Lung (tissue), 12 donors: ENCODE results near the gene ZBP1. TPM values are rescaled to one million over a fixed set of nuclear protein-coding genes. Genes with fewer than 3 reads are reported as not detected.

Experiments
- ATAC-seq: fragments of 200-7000 bp; cut with Tn5 transposase; one replicate; pipeline ENCODE4 v1.9.1; 2020; ENCODE audit warnings: moderate number of reproducible peaks; ENCODE audit not compliant: insufficient read depth, low FRiP score
- DNase-seq, 3 donors: peaks; one replicate each; pipeline ENCODE4 v3.0.0-alpha.2; 2013 to 2017
- H3K27ac ChIP-seq, 2 donors: one replicate each; pipeline ENCODE4 v1.5.1; 2013; ENCODE audit warnings: mild to moderate bottlenecking in 2 of 2, moderate library complexity in 2 of 2, control low read depth in 1 of 2, inconsistent platforms in 1 of 2, low read depth in 1 of 2, low read length in 1 of 2
- H3K27me3 ChIP-seq, 3 donors: one replicate each; pipeline ENCODE4 v1.5.1; 2013; ENCODE audit warnings: low read length in 2 of 3; ENCODE audit not compliant: control insufficient read depth in 3 of 3, insufficient read depth in 3 of 3
- H3K36me3 ChIP-seq, 4 donors: one replicate each; pipeline ENCODE4 v1.5.1; 2013; ENCODE audit warnings: low read length in 4 of 4, mild to moderate bottlenecking in 1 of 4, moderate library complexity in 1 of 4; ENCODE audit not compliant: control insufficient read depth in 4 of 4, insufficient read depth in 4 of 4
- H3K4me1 ChIP-seq, 5 donors: one replicate each; pipeline ENCODE4 v1.5.1; 2013; ENCODE audit warnings: low read length in 5 of 5, mild to moderate bottlenecking in 2 of 5, moderate library complexity in 1 of 5; ENCODE audit not compliant: control insufficient read depth in 5 of 5, insufficient read depth in 5 of 5
- H3K4me3 ChIP-seq: one replicate; pipeline ENCODE4 v1.5.1; 2013; ENCODE audit warnings: mild to moderate bottlenecking, control low read depth, moderate library complexity
- H3K9ac ChIP-seq, 2 donors: one replicate each; pipeline ENCODE4 v1.5.1; 2013; ENCODE audit warnings: low read length in 2 of 2, control low read depth in 1 of 2; ENCODE audit not compliant: insufficient read depth in 1 of 2
- H3K9me3 ChIP-seq, 4 donors: one replicate each; pipeline ENCODE4 v1.5.1; 2013; ENCODE audit warnings: low read length in 3 of 4, mild to moderate bottlenecking in 1 of 4, moderate library complexity in 1 of 4; ENCODE audit not compliant: control insufficient read depth in 4 of 4, insufficient read depth in 3 of 4
- CTCF ChIP-seq: IDR thresholded peaks from 2 replicates; pipeline ENCODE4 v1.5.1; 2012; ENCODE audit warnings: mild to moderate bottlenecking; ENCODE audit errors: control extremely low read depth, extremely low read depth
- WGBS, 2 donors: extraction: QIAGEN DNeasy Blood & Tissue Kit; methylation state at CpG; one replicate each; pipeline ENCODE4 v1.1.7; 2013; 5-methylcytosine and 5-hydroxymethylcytosine counted together
- polyA plus RNA-seq, 2 donors: library from polyadenylated mRNA; stranded (reverse); fragments of 200-250 nt; gene quantifications; one replicate each; pipeline ENCODE4 v1.2.1, GENCODE V29; 2013
- total RNA-seq, 2 donors: library from RNA; depleted of rRNA in 1 of 2; stranded (reverse); fragments of >200 nt in 1 of 2; gene quantifications; one replicate each; pipeline ENCODE4 v1.2.1, GENCODE V29; 2014 to 2021
- donor health status: control.
- donor health status: control.
- donor health status: Bipolar disorder and iron deficiency.
- donor health status: healthy.
- donor health status: DM: yes; HTN: yes; CAD: no.

ZBP1 gene
- total and polyA plus RNA-seq, 4 donors = 1.3 to 5.3 (median 2.5) TPM

GRCh38 chr20:57596998-57597939, 23.0 kb downstream of the ZBP1 start:
- DNase-seq (peak; percentile 54 to 72 (median 72)), ATAC-seq (peak; percentile 86)
- H3K36me3 ChIP-seq = no peaks in the 10 kb centered on the region
- 22 to 26% methylated on average over 34 to 39 of the region's 39 CpGs for WGBS, 2 donors
- no peaks in the 10 kb centered on the region for H3K9me3 ChIP-seq
- peak; percentile 91 for TF ChIP-seq CTCF
- H3K4me3 ChIP-seq = no peak overlapping the region
- H3K9ac ChIP-seq = no peak overlapping the region
- no peaks in the 10 kb centered on the region for H3K27me3 ChIP-seq
- H3K27ac ChIP-seq = no peak overlapping the region
- peaks cover 0 to 3% (median 2%) of the 10 kb centered on the region in 5 donors for H3K4me1 ChIP-seq

- peaks cover 0 to 3% (median 2%) of the 10 kb centered on the region in 5 donors for H3K4me1 ChIP-seq
- H3K9ac ChIP-seq = no peak overlapping the region
- ATAC-seq = no peak
- no peaks in the 10 kb centered on the region for H3K9me3 ChIP-seq
- no peak for TF ChIP-seq CTCF
- WGBS, 2 donors = 70 to 71% methylated on average over 11 of the region's 11 CpGs
- H3K36me3 ChIP-seq = no peaks in the 10 kb centered on the region
- H3K27ac ChIP-seq = no peak overlapping the region
- DNase-seq = no peak
- no peak overlapping the region for H3K4me3 ChIP-seq
- H3K27me3 ChIP-seq = no peaks in the 10 kb centered on the region
These were observed 23.9 kb downstream of the ZBP1 start for GRCh38 chr20:57596358-57596757.

DNA sequence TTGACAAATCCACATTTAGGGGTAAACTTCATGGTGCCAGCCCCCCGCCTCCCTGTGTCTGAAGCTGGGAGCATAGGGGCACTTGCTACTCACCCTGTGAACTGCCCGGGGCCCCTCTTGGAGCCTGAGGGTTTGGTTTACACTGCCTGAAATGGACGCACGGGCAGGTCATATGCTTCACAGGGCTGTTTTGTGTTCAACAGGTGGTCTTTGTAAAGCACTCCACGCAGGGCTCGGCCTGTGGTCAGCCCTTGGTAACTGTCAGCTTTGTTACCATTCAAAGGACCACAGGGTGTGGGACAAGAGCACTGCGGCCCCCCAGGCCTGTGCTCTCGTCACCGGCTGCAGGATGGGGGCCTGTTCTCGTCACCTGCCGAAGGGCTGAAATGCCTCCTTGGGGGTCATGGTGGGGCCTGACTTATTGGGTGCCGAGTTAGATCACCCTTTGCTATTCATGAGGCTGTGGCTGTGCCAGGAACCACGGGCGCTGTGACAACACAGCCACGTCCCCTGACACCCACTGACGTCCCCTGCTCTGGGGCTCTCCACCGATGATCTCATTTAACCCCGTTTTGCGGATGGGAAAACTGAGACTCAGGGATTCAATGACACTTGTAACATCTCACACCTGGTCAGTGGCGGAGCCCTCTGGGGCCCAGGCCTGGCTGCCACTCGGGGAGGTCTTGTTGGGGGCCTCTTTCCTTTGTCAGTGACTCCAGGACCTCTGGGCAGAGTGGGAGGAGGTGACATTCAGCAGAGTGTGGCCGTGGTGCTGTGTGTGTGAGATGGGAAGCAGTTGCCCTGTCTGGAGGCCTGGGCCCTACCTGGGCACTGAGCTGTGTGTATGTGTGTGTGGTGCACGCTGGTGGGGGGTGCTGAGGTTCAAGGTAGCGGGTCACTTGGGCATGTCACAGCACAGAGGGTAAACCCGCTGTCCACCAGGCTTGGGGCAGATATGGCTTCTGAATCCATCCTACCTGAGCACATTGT, 24.9 kb downstream of the ZBP1 start:
- H3K36me3 ChIP-seq = no peaks in the 10 kb centered on the region
- DNase-seq (no peak), ATAC-seq (no peak)
- peaks cover 0 to 3% (median 0%) of the 10 kb centered on the region in 5 donors for H3K4me1 ChIP-seq
- no peak for TF ChIP-seq CTCF
- H3K4me3 ChIP-seq = no peak overlapping the region
- H3K27me3 ChIP-seq = no peaks in the 10 kb centered on the region
- no peak overlapping the region for H3K9ac ChIP-seq
- no peak overlapping the region for H3K27ac ChIP-seq
- no peaks in the 10 kb centered on the region for H3K9me3 ChIP-seq
- 87 to 93% methylated on average over 25 of the region's 25 CpGs for WGBS, 2 donors
